Activated CD4-positive, alpha-beta T cell treated with anti-CD3 and anti-CD28 coated beads, Interleukin-2, amount 50 U/mL, for 48 hours (primary cell): ENCODE measurements around the gene ABHD16A.

Experiments used
- DNase-seq, 2 experiments: peaks; one replicate each; pipeline ENCODE4 v3.0.0-alpha.2; 2020

Gene ABHD16A

DNA sequence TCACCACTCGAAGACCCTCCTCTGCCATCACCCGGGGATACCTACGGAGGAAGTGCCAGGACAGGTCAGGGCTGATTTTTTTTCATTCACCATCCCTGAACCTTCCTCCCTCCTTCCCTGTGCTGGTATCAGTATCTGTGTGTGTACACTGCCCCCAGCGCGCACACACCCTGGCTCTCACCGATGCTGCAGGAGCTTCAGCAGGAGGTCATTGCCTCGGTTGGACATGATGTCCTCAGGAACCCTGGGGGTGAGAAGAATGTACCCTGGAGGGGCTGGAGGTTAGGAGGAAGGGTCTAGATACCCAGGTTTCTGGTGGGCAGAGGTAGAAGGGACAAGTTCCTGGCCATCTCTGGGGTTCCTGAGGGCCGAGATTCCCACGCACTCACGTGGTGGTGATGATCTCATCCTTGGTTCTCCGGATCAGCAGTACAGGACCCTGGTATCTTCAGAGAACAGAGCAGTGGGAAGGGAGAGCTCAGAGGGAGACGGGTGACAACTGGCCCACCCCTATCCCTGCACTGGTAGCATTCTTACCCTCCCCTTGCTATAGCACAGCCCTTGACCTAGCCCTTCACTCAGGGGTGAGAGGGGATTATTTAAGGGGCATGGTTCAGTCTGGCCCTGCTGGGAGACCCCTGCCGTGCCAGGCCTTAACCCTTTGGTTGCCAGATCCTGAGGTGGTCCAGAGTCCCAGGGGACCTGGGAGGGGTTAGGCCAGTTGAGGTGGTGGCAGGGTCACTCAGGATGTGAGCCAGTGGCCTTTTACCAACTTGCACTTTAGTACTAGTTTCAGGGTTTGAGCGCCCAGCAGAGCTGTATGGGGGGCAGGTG lies 15.0 kb downstream of the ABHD16A start:
- DNase-seq: no peak

DNA sequence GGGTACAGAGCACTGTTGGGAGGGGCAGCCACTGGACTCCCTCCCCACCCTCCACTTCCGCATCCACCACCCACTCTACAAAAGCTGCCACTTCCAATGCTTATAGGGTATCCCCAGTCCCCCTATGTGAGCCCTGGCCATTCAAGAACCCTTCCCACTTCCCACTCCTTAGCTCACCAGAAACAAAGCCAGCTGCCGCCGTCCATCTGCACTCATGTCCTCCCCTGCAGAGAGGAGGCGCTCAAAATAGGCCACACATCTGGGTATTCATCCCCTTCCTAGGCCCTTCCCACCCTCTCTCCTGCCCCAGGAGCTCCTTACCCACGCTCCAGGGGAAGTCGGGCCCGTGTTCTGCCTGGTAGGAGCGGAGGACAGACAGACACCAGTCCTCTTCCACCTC lies 15.8 kb downstream of the ABHD16A start:
- no peak for DNase-seq

DNA sequence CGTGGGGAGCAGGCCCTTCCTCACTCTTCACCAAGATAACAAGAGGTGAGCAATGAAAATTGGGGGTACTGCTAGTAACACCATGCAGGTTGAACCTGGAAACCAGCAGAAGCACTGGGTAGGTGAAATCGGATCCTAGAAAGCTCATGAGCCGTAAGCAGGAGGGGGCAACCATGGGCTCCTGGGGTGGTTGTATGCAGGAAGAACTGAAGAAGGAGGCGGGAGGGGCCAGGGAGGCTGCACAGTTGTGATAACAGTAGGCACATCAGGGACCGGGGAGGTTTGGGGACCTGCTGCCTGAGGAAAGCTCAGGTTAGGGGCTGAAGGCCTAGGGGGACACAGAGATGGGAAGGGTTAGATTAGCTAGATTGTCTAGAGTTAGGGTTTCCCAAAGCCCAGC lies 16.6 kb downstream of the ABHD16A start:
- no peak for DNase-seq

DNA sequence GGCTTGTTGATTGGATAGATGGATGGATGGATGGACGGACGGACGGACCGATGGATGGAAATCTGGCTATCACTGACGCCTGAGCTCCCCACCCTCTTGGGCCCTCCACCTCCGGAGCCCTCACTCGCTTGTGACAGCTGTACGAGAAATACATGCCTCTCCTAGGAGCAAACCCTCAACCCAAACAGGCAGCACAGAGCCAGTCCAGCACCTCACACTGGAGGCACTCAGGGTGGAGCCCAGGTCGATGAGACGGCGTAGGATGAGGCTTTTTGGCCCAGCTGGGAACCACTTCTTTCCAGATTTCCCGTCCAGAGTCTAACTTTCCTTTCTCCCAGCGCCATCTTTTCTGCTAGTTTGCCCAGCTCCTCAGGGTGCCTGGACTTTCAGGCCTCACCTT lies 19.5 kb downstream of the ABHD16A start:
- DNase-seq: no peak

DNA sequence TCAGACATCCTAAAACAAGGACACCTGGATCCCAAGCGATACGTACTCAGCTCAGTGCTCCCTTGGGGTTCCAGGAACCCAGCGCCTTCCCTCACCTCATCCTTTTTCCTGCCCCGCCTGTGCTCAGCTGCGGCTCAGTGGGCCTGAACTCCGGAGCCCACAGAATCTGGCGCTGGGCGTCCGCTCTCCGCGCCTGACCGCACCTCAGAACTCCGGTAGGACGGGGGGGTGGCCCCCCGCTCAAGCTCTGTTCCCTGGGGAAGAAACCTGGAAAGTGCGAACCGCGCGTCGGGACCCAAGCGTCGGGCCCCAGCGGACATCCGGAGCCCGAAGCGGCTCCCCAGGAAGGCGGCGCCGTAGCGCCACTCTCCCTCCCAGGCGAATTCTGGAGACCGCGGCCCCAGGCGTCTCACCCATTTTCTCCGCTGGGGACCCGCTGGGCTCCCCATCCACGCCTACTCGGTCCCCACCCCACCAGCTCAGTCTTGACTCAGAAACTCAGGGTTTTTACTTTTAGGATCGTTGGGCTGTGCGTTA lies 21.9 kb downstream of the ABHD16A start:
- DNase-seq: peak; percentile 57 to 66

DNA sequence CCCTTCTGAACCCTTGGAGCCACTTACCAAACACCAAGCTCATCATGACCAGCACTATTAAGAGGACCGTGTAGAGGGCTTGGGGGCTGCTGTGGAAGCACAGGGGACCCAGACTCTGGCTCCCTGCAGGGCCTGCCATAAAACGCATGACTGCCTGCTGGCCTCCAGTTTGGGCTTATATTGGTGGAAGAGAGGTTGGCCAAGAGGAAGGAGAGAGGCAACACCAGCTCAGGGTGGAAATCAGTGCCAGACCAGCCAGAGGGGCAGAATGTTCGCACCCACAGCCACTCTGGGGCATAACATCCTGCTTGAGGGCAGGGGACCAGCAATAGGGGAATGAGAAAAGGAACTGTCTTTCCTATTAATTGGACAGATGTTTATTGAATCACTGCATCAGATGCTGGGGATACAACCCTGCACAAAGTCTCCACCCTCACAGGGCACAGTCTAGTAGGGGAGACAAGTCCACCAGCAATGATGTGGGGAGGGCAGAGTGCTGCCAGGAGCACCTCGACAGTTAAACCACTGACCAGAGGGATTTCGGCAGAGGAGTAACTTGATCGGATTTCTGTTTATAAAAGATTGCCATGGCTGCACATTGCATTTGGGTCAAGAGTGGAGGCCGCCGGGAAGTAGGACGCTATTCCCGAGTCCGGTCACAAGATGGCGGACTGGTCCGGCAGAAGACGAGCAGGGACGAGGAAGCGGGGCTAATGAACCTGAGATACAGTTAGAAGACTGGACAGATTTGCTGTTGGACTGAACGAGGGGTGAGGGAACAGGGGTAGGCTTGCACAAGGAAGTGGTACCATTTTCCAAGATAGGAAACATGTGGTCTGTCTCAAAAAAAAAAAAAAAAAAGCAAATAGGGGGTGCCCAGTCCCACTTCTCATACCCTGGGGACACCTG lies 22.6 kb downstream of the ABHD16A start, which contains the start of gene LY6G5C:
Gene LY6G5C (minus strand): TSS at position 842 of the 909 bp plus-strand sequence. CDS start 694 bp downstream, at position 148.
- peak; percentile 70 to 80 for DNase-seq

DNA sequence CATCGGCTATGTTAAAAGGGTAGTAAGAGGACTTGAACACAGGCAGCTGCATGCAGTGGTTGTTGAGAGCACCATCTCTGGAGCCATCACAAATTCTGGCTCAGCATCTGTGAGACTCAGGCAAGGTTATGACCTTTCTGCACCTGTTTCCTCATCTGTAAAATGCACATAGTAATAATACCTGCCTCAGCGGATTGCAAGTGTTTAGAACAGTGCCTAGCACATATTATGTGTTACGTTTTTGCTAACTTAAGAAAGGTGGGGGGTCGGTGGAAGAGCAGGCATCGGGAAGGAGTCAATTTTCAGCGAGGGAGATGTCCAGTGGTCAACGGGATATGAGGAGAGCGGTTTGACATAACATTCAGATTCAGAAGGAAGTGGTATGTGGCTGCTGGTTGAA lies 25.2 kb downstream of the ABHD16A start:
- DNase-seq: no peak

DNA sequence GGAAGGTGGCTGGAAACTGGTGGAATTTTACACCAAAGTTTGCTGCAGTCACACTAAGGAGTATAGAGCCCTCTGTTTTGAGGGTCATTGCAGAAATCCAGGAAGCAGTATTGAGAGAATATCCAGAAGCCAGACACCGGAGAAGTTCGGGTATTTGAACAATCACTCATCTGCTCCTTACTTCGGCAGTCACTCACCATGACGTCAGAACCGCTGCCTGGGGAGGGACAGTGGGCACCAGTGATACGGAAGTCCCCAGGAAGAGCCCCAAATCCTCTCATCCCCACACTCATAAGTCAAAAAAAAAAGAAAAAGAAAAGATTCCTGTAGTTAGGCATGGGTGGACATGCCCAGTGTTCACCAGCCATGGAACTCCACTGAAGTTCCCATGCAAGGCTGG lies 26.2 kb downstream of the ABHD16A start:
- no peak for DNase-seq

DNA sequence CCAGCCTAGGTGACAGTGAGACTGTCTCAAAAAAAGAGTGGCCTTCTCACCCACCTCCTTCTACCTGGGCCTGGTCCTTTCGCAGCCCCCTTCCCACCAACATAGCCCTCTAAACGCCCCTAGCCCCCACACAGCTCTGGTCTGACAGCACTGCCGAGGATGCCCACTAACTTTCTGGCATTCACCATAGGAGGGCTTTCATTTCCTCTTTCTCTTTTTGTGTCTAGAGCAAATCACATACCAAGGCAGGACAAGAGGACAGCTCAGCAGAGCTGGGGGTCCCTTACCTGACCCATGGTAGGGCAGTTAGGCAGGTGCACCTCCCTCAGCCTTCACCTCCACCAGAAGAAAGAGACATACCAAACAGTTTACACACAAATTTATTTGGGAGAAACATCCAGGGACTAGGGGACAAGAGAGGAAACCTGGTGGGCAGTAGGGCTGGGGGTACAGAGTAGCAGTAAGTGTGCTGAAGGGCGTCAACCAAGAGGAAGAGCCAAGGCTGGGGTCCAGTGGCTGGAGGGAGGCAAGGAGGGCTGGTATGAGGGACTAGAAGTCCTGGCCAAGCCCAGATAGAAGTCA lies 26.7 kb downstream of the ABHD16A start:
- DNase-seq: no peak

DNA sequence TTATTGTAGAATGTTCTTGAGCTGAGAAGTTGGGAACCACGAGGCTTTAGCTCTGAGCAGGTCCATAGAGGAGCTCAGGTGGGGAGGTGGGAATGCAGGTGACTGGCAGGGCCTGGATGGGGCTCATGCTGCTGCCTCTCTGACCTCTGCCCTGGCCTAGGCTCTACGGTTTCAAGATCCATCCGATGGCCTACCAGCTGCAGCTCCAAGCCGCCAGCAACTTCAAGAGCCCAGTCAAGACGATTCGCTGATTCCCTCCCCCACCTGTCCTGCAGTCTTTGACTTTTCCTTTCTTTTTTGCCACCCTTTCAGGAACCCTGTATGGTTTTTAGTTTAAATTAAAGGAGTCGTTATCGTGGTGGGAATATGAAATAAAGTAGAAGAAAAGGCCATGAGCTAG lies 33.4 kb downstream of the ABHD16A start, which contains the start of gene LY6G5B:
Gene LY6G5B (plus strand): TSS at position 301 of the 400 bp plus-strand sequence. CDS start 975 bp downstream, outside the sequence.
- DNase-seq: no peak

DNA sequence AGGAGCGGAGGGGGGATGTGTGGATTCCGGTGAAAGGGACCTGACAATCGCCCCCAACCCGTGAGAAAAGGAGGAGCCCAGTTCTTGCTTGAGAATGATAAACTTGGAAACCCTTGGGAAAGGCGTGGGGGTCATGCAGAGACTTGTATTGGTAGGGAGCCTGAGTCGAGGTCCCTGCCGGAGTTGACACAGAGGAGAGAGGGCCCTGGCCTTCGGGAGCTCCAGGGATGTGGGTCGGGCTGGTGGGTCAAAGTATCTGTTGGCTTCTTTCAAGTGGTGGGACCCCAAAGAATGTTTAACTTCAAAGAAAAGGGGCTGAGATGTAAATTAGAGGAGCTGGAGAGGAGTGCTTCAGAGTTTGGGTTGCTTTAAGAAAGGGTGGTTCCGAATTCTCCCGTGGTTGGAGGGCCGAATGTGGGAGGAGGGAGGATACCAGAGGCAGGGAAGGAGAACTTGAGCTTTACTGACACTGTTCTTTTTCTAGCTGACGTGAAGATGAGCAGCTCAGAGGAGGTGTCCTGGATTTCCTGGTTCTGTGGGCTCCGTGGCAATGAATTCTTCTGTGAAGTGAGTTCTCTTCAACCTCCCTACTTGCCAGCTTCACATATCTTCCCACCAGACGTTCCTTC lies 36.7 kb downstream of the ABHD16A start:
- DNase-seq: no peak

DNA sequence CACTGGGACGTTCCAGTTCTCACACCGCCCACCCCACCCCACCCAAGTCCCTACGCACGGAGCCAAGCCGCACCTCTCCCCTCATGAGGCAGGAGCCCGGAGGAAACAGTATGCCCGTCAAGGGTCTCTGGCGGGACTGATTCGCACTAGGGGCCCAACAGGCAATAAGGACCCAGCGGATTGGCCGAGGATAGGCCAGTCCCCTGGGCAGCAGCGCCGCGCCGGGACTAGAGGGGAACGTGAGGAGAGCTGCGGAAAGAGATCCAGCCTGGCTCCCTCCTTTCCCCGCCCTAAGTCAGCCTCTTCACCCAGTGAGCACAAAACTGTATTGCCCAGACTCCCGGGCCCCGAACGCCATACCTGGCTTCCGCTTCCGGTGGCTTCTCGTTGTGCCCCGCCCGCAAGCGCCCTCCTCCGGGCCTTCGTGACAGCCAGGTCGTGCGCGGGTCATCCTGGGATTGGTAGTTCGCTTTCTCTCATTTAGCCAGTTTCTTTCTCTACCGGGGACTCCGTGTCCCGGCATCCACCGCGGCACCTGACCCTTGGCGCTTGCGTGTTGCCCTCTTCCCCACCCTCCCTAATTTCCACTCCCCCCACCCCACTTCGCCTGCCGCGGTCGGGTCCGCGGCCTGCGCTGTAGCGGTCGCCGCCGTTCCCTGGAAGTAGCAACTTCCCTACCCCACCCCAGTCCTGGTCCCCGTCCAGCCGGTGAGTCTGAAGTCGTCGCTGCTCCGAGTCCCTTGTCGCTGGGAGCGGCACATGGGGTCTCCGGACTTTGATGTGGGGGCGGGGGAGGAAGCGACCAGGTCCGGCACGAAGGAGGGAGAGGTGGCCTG lies 37.4 kb downstream of the ABHD16A start, which contains the start of gene CSNK2B:
Gene CSNK2B (plus strand): TSS at position 580 of the 836 bp plus-strand sequence. CDS start 752 bp downstream, outside the sequence.
- DNase-seq: peak; percentile 98

DNA sequence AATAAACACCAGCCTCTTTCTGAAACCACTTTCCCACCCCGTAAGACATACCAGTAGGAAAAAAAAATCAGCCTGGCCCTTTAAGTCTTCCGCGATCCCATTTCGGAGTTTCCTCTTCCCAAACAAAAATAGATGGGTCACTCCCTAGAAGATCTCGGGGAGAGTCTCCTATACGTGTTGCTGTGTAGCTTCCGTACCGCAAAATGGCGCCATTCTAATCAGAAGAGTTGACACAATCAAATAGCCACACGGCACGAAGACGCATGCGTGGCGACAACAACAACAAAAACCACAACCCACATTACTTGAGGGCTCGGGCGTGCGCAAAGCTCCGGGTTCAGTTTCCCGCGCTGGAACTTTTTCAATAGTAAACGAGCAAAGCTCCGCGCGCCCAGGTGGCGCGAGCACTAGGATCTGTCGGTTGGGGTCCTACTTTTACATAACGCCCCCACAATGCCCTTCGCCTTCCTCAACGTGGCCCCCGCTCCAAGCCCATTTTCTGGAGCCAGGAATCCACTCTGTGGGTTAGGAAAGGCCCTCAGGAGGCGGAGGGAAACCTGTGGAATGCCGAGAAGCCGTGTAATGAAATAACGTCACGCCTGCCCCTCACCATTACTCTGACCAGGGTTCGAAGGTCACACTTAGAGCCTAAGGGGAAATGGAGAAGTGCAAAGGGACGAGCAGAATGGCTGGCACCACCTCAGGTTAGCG lies 38.2 kb downstream of the ABHD16A start, which contains the start of gene GPANK1:
Gene GPANK1 (minus strand): TSS at position 208 of the 711 bp plus-strand sequence. CDS start 519 bp downstream, outside the sequence.
- peak; percentile 88 to 91 for DNase-seq

DNA sequence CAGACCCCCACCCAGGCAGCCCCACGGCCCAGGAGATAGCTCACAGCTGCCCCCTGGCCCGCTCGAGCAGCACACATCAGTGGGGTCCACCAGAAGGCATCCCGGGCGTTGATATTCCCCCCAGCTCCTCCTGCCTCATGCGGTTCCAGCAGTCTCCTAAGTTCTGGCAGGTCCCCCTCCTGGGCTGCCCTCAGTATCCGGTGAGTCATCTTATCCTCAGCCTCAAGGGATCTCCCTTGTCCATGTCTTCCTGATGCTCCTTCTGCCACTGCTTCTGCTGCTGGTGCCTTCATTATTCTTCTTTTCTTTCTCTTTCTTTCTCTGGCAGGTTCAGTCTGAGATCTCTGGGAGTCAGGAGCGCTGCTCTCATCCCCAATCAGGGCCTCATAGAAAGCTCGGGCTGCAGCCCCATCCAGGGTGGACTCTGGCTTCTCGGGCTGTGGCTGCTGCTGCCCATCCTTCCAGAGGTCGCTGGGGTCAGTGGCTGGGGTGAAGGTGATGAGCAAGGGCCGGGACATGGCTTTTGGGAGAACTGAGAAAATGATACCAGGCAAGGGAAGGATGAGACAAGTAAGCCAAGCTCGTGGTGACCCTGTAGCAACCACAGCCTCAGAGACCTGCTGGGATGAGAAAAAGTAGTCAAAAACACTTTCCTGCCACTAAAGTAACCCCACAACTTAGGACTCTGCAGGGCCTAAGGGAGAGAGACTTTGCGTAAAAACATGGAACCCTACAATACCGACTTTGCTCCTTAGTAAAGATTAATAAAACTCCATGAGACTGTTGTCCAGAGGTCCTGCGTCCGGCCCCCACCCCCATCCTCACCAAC lies 38.9 kb downstream of the ABHD16A start:
- DNase-seq: peak; percentile 21 to 34

DNA sequence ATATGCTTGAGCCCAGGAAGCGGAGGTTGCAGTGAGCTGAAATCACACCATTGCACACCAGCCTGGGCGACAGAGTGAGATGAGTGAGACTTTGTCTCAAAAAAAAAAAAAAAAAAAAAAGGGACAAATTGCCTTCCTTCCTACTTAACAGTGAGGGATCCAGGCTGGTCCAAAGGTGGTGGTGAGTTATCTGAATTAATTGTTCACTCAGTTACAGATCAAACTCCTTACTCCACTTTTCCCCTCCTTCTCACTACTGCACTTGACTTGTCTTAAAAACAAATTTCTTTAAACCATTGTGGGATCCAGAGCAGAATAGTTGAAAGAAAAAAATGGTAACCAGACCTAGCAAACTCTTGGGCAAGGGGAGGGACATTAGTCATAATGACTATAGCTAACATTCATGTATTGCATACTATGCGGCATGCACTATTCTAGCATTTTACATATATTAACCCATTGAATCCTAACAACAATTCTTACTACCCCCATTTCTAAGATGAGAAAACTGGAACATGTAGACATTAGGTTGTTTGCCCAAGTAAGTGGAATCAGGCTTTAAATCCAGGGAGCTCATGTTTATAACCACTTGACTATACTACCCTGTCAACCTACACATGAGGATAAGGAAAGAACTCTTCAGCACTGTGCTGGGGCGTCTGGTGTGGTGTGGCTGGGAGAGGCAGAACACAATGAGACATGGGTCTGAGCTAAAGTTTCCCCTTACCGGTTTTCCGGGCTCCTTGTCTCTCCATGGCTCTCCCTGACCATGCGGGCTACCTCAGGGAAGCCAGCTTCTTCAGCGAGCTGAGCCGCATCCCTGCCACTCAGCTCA lies 39.8 kb downstream of the ABHD16A start:
- no peak for DNase-seq

DNA sequence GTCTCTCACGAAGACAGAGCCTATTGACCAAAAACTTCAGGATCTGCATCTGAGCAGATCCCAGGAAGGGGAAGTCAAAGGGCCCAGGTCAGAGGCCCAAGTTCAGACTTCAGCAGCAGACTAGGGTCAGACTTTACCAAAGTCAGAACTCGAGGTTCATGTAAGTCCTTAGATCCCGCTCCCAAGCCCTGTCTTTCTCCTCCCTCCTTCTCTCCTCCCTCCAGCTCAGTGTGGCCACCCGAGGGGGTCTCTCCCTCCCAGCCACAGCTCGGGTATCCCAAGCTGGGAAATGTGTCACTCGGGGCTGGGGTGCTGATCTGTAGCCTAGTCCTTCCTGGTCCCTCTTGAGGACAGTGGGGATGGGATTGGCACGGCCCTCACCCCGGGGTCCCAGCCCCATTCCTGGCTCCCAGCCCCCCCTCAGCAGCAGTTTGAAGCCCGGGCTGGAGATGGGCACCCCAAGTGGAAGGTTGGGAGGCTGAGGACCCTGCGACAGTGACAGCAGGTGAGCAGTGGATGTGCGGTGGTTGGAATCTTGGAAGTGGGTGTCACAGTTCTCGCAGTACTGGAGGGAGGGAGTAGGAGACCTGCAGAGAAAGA lies 40.9 kb downstream of the ABHD16A start:
- DNase-seq: no peak

DNA sequence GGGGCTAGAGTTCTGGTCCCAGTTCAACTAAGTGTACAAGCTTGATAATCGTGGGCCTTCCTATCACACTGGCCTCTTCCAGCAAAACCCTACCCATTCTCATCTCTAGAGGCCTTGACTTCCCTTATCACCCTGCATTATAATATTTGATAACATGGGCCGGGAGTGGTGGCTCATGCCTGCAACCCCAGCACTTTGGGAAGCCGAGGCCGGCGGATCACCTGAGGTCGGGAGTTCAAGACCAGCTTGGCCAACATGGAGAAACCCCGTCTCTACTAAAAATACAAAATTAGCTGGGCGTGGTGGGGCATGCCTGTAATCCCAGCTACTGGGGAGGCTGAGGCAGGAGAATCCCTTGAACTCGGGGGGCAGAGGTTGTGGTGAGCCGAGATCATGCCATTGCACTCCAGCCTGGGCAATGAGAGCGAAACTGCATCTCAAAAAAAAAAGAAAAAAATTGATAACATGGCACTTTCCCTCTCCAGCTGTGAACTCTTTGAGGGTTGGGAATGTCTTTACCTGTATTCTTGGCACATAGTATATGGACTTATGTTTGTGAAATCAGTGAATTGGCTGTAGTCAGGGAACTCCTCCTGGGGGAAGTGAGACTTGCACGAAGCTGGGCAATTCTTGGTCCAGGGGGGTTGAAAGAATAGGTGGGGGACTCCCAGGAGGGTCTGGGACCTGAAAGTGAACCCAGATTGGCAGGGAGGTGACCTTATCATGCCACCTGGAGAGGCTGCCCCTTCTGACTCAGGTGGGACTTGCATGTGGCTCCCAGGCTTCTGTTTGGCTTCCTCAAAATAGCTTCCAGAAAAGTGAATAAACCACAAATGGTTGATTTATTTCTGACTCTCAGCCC lies 41.6 kb downstream of the ABHD16A start:
- DNase-seq: no peak
